ENCODE measurements around the gene CCDC91.

Gene CCDC91

GRCh38 chr12:28583701-28584261 lies 393.5 kb downstream of the CCDC91 start:
- DNase-seq (ENCODE audit: low spot score): no peak

- no peak for DNase-seq (ENCODE audit: low spot score)
Measured at GRCh38 chr12:28585146-28585545, 394.9 kb downstream of the CCDC91 start.

- no peak for DNase-seq (ENCODE audit: low spot score)
Measured at GRCh38 chr12:28586481-28586880, 396.2 kb downstream of the CCDC91 start.

- DNase-seq (ENCODE audit: low spot score): no peak
Measured at GRCh38 chr12:28591831-28592230, 401.6 kb downstream of the CCDC91 start.

Data from globus pallidus (tissue), 1 donor.